ENCODE data around the gene FYN.

FYN gene

GRCh38 chr6:111709201-111709600, 164.1 kb downstream of the FYN start:
- no peaks in the 10 kb centered on the region for H3K9me3 Mint-ChIP-seq
- no peaks in the 10 kb centered on the region for H3K27me3 Mint-ChIP-seq (ENCODE audit: low read depth)
- H3K36me3 Mint-ChIP-seq (ENCODE audit: low read depth), result peaks cover 3% of the 10 kb centered on the region
- TF ChIP-seq, protein P1, sequence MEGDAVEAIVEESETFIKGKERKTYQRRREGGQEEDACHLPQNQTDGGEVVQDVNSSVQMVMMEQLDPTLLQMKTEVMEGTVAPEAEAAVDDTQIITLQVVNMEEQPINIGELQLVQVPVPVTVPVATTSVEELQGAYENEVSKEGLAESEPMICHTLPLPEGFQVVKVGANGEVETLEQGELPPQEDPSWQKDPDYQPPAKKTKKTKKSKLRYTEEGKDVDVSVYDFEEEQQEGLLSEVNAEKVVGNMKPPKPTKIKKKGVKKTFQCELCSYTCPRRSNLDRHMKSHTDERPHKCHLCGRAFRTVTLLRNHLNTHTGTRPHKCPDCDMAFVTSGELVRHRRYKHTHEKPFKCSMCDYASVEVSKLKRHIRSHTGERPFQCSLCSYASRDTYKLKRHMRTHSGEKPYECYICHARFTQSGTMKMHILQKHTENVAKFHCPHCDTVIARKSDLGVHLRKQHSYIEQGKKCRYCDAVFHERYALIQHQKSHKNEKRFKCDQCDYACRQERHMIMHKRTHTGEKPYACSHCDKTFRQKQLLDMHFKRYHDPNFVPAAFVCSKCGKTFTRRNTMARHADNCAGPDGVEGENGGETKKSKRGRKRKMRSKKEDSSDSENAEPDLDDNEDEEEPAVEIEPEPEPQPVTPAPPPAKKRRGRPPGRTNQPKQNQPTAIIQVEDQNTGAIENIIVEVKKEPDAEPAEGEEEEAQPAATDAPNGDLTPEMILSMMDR (IDR thresholded peaks at IDR 0.05; ENCODE audit: unreplicated experiment in 3 of 3), result no peak
- peak overlapping the region; percentile 57 to 82 (median 73) for H3K27ac Mint-ChIP-seq
- H3K4me3 Mint-ChIP-seq, result no peak overlapping the region
- peaks cover 46% of the 10 kb centered on the region for H3K4me1 Mint-ChIP-seq

DNA sequence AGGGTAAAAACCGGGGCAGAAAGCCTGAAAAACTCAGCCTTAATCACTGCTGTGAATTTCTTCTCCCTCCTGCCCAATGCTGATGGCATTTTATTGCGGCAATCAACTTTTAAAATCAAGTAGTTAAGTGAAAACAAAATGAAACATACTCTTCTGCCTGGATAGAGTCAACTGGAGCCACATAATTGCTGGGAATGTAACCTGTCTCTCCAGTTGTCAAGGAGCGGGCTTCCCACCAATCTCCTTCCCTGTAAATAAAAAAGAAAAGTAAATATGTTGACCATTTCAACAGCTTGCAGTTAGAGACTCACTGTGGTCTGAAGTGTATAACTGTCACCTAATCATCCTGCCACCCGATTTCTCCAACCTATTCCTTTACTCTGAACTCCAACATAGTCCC, 165.5 kb downstream of the FYN start:
- H3K4me1 Mint-ChIP-seq, result peaks cover 38% of the 10 kb centered on the region
- TF ChIP-seq, protein P1 (IDR thresholded peaks at IDR 0.05; ENCODE audit: unreplicated experiment in 3 of 3), result no peak
- peak overlapping the region in 2 of 3 experiments; percentile 26 to 36 for H3K27ac Mint-ChIP-seq
- no peaks in the 10 kb centered on the region for H3K9me3 Mint-ChIP-seq
- H3K4me3 Mint-ChIP-seq, result no peak overlapping the region
- no peaks in the 10 kb centered on the region for H3K27me3 Mint-ChIP-seq (ENCODE audit: low read depth)
- peaks cover 14% of the 10 kb centered on the region for H3K36me3 Mint-ChIP-seq (ENCODE audit: low read depth)

DNA sequence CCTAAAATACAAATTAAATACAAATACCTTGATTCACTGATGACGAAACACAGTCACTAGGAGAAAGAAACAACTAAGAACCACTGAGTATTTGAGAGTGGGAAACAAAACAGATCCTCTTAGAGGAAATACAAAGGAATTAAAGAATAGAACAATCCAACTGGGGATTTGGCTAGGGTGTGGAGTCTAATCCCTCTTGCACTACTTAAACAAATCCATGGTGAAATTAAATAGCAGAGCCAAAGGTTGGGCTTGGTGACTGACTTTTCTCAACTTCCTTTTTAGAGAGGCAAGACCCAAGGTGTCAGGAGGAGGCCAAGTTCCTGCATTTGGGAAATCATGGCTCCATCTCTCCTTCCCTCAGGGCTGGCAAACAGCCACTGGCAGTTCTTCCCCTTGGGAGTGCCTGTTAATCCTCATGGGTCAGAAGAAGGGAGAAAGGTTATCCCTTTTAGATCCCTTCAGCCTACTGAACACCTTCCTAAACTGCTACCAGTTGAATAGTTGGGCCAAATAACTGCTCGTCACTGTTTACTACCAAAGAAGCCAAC, 166.3 kb downstream of the FYN start:
- Mint-ChIP-seq H3K27ac (peak overlapping the region in 1 of 3 experiments; percentile 26), H3K27me3 (ENCODE audit: low read depth) (no peaks in the 10 kb centered on the region), H3K4me3 (no peak overlapping the region), H3K36me3 (ENCODE audit: low read depth) (peaks cover 20% of the 10 kb centered on the region), H3K9me3 (no peaks in the 10 kb centered on the region), H3K4me1 (peaks cover 30% of the 10 kb centered on the region)
- TF ChIP-seq, protein P1 (IDR thresholded peaks at IDR 0.05; ENCODE audit: unreplicated experiment in 3 of 3), result no peak

DNA sequence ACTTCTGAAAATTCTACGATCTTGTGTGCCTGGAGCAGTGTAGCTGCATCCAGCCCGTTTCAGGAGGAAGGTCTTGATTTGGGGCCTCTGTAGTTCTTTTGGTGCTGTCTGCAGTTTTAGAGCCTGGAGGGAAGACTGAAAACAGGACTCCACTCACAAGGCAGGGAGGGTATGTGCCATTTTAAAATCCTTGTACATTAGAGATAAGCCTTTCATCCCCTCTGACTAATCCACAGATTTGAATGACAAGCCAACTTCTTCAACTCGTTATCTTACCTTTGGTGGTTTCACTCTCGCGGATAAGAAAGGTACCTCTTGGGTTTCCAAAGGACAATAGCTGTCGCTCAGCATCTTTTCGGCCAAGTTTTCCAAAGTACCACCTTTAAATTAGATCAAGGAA, 169.5 kb downstream of the FYN start:
- H3K27me3 Mint-ChIP-seq (ENCODE audit: low read depth), result no peaks in the 10 kb centered on the region
- H3K36me3 Mint-ChIP-seq (ENCODE audit: low read depth), result peaks cover 32% of the 10 kb centered on the region
- H3K4me3 Mint-ChIP-seq, result no peak overlapping the region
- H3K27ac Mint-ChIP-seq, result no peak overlapping the region
- TF ChIP-seq, protein P1 (IDR thresholded peaks at IDR 0.05; ENCODE audit: unreplicated experiment in 3 of 3), result no peak
- H3K9me3 Mint-ChIP-seq, result no peaks in the 10 kb centered on the region
- H3K4me1 Mint-ChIP-seq, result peaks cover 22% of the 10 kb centered on the region

GRCh38 chr6:111702268-111702667, 171.0 kb downstream of the FYN start:
- Mint-ChIP-seq H3K36me3 (ENCODE audit: low read depth) (peaks cover 36% of the 10 kb centered on the region), H3K27me3 (ENCODE audit: low read depth) (no peaks in the 10 kb centered on the region), H3K4me1 (peaks cover 22% of the 10 kb centered on the region), H3K9me3 (no peaks in the 10 kb centered on the region), H3K4me3 (no peak overlapping the region), H3K27ac (peak overlapping the region; percentile 62 to 78 (median 70))
- TF ChIP-seq, protein P1 (IDR thresholded peaks at IDR 0.05; ENCODE audit: unreplicated experiment in 3 of 3), result no peak

DNA sequence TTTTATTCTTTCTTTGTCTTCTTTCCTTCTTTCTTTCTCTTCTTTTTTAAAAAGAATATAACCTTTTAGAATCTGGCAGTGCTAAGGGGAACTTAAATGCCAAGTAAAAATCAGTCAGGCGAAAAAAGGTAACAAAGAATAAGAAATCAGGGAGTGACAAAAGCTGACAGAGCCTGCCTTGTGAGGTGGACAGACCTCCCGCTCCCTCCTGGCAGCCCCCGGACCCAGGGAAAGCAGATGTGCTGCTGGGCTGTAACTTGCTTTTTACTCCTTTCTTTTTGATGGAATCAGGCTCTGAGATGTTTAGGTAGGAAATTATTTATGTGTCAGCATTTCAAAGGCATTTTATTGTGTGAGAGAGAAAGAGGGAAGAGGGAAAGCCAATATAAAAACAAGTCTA, 172.1 kb downstream of the FYN start:
- TF ChIP-seq, protein P1 (IDR thresholded peaks at IDR 0.05; ENCODE audit: unreplicated experiment in 3 of 3), result no peak
- Mint-ChIP-seq H3K4me1 (peaks cover 22% of the 10 kb centered on the region), H3K9me3 (no peaks in the 10 kb centered on the region), H3K4me3 (peak overlapping the region in 1 of 3 experiments; percentile 28), H3K27me3 (ENCODE audit: low read depth) (no peaks in the 10 kb centered on the region), H3K36me3 (ENCODE audit: low read depth) (peaks cover 37% of the 10 kb centered on the region), H3K27ac (peak overlapping the region; percentile 62 to 78 (median 70))

Data from nephron (organoid).